Measurements from ENCODE around the gene DIDO1.

DNA sequence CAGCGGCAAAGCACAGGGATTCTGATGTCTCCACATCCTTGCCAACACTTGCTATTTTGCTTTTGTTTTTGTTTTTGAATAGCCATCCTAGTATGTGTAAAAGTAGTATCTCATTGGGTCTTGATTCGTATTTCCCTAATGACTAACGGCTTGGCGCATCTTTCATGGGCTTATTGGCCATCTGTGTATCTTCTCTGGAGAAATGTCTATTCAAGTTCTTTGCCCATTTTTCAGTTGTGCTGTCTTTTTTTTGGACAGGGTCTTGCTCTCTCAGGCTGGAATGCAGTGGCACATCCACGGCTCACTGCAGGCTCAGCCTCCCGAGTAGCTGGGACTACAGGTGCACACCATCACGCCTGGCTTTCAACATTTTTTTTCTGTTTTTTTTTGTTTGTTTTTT, 82.1 kb downstream of the DIDO1 start:
- TF ChIP-seq, protein P1, sequence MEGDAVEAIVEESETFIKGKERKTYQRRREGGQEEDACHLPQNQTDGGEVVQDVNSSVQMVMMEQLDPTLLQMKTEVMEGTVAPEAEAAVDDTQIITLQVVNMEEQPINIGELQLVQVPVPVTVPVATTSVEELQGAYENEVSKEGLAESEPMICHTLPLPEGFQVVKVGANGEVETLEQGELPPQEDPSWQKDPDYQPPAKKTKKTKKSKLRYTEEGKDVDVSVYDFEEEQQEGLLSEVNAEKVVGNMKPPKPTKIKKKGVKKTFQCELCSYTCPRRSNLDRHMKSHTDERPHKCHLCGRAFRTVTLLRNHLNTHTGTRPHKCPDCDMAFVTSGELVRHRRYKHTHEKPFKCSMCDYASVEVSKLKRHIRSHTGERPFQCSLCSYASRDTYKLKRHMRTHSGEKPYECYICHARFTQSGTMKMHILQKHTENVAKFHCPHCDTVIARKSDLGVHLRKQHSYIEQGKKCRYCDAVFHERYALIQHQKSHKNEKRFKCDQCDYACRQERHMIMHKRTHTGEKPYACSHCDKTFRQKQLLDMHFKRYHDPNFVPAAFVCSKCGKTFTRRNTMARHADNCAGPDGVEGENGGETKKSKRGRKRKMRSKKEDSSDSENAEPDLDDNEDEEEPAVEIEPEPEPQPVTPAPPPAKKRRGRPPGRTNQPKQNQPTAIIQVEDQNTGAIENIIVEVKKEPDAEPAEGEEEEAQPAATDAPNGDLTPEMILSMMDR (IDR thresholded peaks at IDR 0.05) = no peak
- TF ChIP-seq POLR2A (IDR thresholded peaks at IDR 0.05) (no peak), EP300 (IDR thresholded peaks at IDR 0.05) (no peak)
